M059J (cell line): Measurements from ENCODE around the gene UMODL1. TPM values are rescaled to one million over a fixed set of nuclear protein-coding genes. Genes with fewer than 3 reads are reported as not detected.
"Not testable (repeated sequence)": the region's sequence is repeated elsewhere in the genome, so short reads cannot be mapped to it uniquely, and the experiment has no call there.

Source experiments
- DNase-seq: peaks from one replicate; pipeline ENCODE4 v3.0.0-alpha.2; 2012; ENCODE audit warnings: low read depth
- total RNA-seq: library from RNA; depleted of rRNA; stranded (reverse); fragments of >200 nt; shearing (Covaris generic); gene quantifications from 2 replicates; pipeline ENCODE4 v1.2.3, GENCODE V29; 2014

UMODL1 gene
- total RNA-seq, 1 experiment from 2014 or later = not detected

DNA sequence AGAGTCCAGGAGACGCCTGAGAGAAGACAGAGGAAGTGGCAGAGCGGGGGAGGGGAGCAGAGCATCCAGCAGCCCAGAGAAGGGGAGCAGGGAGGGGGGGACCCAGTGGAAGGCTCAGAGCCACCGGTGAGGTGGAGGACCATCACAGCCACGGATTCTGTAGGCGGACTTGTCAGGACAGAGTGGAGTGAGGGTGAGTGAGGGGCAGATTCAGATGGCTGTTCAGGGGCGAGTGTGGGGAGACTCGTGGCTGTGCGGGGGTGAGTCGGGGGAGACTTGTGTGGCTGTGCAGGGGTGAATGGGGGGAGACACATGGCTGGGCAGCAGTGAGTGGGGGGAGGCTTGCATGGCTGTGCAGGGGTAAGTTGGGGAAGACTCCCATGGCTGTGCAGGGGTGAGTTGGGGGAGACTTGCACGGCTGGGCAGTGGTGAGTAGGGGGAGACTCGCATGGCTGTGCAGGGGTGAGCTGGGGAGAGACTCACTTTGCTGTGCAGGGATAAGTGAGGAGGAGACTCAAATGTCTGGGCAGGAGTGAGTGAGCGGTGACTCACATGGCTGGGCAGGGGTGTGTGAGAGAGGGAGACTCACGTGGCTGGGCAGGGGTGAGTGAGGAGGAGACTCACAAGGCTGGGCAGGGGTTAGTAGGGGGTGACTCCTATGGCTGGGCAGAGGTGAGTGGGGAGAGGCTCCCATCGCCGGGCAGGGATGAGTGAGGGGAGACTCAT, 91.0 kb downstream of the UMODL1 start:
- DNase-seq = no peak

DNA sequence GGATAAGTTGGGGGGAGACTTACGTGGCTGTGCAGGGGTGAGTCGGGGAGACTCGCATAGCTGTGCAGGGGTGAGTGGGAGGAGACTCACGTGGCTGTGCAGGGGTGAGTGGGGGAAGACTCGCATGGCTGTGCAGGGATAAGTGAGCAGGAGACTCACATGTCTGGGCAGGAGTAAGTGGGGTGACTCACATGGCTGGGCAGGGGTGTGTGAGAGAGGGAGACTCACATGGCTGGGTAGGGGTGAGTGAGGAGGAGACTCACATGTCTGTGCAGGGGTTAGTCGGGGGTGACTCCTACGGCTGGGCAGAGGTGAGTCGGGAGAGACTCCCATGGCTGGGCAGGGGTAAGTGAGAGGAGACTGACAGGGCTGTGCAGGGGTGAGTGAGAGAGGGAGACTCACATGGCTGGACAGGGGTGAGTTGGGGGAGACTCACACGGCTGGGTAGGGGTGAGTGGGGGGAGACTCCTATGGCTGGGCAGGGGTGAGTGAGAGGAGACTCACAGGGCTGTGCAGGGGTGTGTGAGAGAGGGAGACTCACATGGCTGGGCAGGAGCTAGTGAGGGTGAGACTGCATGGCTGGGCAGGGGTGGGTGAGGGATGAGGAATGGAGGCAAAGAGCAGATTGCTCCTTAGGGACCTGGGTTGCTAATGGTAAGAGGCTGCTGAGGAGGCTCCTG, 91.9 kb downstream of the UMODL1 start:
- no peak for DNase-seq

DNA sequence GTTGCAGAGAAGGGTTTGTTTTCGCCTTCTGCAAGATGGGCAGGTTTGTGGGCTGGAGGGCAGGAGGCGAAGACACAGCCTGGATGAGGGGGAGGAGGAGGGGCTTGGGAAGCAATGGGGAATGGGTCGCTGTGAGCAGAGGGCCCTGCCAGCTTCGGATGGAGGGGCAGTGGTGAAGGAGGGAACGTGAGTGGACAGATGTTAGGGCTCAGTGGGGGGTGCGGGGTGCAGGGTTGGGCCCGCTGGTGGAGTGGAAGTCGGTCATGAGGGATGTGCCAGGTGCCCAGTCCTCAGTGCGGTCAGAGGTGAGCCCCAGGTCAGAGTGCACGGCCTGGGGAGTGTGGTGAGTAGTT, 92.4 kb downstream of the UMODL1 start:
- no peak for DNase-seq

DNA sequence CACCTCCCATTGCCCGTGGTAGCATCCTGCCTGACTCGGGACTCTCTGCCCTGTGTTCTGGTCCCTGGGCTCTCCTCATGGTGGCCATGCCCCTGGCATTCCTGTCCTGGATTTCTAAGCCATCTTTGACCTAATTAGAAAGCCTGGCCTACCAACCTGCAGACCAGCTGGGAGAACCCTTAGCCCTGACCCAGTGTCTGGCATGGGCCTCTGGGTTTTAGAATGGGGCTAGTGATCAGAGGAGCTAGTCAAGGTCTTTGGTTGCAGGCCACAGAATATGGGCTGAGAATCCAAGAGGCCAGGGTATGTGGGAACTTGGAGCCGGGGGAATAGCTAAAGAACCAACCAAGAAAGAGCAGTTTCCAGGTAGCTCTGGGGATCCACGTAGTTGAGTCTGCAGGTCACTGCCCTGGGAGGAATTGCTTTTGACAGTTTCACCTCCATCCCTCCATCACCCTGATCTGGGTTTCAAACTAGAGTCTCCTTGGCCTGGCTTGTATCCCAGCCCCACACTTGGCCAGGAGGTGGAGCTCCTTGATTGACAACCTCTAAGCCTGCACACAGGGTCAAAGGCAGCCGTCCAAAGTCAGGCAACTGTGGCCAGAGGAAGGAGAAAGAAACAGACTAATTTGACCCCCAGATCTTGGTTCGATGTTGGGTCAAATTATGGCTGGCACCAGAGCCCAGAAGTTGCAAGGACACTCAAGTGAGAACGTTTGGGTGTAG, 93.1 kb downstream of the UMODL1 start:
- peak; percentile 28 for DNase-seq

DNA sequence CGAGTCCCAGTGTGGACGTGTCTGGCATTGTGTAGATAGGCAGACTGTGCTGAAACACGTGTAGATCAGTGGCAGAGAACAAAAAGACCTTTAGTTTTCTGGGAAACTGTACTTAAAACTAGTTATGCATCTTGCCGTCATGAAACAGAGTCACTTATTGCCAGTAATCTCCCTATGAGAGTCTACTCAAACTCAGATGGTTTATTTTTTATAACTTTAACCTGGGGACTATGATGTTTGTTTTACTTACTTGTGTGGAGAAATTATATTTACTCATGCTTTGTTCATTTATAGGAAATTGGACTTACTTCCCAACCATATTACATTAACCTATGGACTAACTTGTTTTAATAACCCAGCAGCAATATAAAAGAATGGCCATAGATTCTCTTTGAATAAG, 93.7 kb downstream of the UMODL1 start:
- DNase-seq = no peak

DNA sequence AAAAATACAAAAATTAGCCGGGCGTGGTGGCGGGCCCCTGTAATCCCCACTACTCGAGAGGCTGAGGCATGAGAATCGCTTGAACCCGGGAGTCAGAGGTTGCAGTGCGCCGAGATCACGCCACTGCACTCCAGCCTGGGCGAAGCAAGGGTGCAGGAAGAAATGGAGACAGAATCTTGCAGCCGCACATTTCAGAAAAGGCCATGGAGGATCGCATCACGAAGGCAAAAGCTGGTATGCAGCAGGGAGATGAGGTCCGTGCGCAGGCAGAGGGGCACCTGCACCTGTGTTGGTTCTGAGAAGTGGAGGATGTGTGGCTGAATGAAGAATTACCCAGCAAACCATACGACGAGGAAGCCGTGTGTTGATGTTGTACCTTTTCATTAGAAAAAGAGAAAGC, 94.8 kb downstream of the UMODL1 start:
- no peak for DNase-seq

DNA sequence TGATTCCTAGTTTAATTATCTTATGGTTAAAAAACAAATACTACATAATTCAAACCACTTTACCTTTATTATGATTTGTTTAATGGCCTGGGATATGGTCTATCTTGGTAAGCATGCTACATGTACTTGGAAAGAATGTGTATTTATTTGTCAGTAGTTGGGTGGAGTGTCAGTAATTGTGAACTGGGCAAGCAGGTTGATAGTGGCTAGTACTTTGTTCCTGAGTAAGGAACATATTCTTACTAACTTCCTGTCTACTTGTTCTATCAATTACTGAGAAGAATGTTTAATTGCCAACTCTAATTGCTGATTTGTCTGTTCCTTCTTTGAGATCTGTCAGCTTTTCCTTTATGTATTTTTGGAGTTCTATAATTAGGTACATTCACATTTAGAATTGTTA, 98.6 kb downstream of the UMODL1 start:
- no peak for DNase-seq

DNA sequence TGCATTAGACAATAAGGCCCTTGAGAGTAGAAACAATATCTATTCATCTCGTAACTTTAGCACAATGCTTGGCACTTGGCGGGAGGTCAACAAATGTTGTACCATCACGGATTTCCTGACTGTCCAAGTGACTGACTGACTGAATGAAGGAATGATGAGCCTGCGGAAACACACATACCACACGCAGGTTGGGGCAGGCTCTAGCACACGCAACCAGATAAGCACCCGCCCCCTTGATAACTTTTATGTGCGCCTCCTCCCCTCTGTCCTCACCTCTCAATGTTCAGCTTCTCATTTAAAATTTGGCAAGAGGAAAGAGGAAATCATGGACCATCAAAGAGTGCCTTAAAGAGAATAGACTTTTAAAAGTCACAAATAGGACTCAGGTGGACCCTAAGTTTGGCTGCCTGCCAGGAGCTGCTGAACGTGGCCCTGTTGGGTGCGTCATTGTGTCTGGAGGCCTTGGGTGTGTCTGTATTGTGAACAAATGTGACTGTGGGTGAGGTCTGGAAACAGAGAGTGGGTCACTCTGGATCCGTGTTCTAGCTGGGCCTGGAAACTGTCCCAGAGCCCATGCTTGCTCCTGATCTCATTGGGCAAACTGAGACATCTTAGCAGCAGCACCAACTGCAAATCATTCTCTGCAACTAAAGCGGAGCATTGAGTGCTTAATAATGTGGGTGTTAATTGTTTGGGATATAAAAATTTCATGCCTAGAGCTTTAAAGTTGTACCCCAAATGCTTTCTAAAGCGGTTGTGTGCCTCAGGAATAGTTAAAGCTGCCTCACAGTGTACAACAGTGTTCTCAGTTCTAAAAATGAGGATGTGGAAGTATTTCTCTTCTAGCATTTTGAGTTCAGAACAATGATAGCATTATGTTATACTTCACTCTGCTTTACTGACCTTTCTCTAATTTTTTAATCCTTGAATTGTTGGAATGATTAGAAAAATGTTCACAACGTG, 100.3 kb downstream of the UMODL1 start:
- DNase-seq = no peak

DNA sequence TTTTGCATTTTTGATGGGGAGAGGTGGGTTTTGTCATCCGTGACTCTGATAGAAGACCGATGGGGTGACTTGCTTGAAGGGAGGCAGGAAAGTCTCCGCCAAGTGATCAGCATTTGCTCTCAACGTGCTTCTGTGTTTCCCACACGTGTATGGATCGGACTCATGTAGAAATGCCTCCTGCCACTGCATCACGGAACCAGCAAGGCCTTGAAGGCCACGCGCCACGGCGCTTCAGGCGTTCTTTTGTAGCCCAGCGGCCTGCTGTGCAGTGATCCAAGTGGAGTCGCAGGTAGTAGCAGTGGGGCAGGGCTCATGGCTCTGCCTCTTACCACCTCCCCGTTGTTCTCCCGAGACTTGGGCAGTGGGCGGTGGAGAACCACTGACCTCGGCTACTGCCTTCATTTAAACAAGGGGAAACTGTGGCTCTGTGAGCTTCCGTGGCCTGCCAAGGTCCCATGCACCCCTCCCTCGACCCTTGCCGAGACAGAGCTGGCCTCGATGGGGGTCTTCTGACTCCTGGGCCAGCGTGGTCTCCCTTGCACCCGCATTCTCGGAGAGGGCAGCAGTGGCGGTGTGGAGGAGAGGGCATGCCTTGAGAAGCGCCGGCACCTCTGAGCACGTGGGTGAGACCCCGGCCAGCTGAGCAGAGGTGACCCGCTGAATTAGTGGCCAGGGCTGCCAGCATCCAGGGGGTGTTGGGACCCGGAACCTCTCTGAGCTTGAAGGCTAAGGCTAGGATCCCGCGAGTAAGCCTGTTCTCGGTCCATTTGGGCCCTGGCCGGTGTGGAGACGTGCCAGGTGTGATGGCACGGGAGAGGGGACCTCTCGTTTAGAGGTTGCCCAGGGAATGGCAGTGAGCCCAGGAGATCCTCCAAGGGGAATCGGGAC, 101.7 kb downstream of the UMODL1 start:
- no peak for DNase-seq

DNA sequence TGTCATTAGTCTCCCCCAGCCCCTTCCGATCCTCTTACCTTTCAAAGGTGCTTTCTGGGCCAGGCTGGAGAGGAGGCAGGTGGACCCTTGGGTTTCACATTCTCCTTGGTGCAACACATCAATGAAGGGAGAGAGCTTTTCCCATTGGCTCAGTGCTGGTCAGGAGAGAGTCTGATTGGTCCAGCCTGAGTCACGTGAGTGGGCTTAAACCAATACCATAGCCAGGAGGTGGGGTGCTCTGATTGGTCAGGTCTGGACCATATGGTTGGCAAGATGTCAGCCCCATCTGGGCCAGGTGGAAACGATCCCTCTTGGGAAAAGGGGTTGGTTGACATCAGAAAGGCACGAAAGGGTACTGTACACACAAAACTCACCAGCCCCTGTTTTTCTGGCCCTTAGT, 103.1 kb downstream of the UMODL1 start:
- DNase-seq = no peak

DNA sequence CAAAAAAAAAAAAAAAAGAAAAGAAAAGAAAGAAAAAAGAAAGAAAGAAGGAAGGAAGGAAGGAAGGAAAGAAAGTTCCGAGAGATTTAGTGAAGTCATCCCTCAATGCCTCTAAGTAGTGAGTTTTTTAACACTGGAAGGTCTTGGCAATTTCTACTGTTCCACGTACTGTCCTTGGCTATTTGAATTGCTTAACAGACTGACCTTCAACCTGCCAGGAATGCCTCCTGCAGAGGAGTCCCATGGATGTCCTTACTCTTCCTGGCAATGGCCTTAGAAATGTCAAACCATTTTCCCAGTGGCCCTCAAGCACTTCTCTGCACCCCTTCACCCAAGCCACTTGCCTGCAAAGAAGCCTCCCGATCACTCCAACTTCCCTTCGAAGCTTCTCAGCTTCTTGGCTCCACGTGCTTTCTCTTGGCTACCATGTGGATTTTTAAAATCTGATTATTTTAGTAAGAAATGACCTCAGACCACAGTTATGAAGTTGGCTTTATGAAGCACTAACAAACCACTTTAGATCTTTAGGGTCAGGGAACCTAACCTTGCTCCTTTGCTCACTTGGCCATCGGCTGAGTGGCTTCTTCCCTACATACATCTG, 104.1 kb downstream of the UMODL1 start:
- no peak for DNase-seq

DNA sequence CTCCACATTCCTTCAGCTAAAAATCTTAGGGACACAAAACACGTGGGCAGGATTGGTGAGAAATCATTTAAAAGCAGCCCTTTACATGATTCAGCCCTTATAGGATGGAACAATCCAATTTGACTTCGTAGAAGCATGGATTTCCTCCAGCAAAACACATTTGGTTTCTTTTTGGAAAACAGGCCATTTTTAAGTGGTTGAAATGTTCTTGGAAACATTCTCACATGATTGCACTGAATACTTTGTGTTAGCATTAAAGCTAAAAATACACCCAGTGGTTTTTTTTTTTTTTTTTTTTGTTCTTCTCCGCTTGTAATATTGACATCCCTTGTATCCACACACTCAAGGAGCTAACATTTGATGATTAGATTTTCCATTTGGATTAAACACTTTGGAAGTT, 105.7 kb downstream of the UMODL1 start:
- no peak for DNase-seq

DNA sequence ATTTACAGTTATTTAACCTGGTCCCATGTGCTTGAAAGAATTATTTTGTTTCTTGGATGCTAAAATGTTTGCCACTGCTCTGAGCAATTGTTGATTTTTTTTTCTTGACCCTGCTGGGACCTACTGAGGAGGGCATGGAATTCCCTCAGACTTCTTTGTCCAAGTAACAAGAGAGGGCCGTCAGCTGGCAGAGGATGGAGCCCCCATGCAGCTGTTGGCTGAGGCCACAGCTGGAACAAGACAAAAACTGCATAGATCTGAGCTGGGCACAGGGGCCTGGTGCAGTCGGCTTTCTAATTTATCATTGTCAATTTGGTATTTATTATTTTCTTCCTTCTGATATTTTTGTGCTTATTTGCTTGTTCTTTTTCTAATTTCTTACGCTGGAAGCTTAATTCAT, 108.2 kb downstream of the UMODL1 start:
- DNase-seq = no peak

DNA sequence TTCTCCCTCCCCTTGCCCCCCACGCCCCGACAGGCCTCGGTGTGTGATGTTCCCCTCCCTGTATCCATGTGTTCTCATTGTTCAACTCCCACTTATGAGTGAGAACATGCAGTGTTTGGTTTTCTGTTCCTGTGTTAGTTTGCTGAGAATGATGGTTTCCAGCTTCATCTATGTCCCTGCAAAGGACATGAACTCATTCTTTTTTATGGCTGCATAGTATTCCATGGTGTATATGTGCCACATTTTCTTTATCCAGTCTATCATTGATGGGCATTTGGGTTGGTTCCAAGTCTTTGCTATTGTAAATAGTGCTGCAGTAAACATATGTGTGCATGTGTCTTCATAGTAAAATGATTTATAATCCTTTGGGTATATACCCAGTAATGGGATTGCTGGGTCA, 108.9 kb downstream of the UMODL1 start:
- DNase-seq = not testable (repeated sequence)

DNA sequence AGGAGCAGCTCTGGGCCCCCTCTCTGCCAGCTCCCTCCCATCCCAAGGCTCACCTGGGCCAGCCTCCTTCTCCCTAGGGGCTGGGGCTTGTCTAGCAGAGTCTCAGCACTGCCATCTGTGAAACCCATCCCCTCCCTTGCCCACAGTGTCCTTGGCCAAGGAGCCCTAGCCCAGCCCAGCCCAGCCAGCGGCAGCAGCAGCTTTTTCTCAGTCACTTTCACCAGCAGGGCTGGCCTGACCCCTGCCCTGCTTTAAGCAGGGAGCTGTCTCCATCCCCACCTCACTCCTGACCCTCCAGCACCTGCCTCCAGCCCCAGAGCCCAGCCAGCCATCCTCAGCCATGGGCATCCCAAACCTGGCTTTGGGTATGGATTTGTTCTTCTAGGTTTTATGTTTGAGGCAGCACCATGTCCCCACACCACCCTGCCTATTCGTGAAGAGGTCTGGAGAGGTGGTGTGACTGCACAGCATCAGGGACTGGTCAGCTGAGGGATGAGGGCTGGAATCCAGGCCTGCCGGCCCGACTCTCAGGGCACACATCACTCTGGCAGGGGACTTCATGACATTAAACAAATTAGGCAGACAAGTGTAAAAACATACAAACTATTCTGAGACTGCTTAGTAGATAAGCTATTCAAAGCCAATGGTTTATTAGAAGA, 111.7 kb downstream of the UMODL1 start:
- no peak for DNase-seq

DNA sequence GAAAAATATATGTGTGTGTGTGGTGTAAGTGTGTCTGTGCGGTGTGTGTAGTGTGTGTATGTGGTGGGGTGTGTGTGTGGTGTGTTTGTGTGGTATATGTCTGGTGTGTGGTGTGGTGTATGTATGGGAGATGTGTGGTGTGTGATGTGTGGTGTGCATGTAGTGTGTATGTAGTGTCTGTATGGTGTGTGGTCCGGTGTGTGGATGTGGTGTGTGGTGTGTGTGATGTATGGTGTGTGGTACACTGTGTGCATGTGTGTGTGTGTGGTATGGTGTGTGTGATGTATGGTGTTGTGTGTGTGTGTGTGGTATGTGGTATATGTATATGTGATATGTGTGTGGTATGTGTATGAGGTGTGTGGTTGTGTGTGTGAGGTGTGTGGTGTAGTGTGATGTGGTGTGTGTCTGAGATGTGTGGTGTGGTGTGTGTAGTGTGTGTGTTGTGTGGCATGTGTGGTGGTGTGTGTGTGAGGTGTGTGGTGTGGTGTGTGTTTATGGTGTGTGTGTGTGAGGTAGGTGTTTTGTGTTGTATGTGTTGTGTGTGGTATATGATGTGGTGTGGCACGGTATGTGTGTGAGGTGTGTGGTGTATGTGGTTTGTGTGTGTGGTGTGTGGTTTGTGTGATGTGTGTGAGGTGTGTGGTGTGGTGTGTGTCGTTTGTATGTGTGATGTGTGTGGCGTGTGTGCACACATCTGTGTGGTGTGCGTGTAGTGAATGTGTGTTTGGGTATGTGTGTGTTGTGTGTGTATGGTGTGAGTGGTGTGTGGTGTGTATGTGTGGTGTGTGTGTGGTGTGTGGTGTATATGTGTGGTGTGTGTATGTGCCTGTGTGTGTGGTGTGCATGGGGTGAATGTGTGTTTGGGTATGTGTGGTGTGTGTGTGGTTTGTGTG, 112.5 kb downstream of the UMODL1 start:
- DNase-seq = no peak

DNA sequence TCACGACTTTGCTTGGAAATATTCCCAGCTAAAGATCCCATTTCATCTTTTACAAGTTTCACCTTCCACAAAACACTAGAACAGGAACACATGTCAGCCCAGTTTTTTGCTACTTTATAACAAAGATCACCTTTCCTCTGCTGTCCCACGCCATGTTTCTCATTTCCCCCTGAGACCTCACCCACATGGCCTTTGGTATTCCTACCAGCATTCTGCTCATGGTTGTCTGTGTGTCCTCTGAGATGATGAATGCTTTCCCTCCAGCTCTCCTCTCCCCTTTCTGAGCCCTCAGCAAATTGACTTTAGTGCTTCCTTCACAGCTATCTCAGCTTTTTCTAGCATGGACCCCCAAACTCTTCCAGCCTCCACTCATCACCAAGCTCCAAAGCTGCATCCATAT, 115.5 kb downstream of the UMODL1 start:
- DNase-seq = no peak

DNA sequence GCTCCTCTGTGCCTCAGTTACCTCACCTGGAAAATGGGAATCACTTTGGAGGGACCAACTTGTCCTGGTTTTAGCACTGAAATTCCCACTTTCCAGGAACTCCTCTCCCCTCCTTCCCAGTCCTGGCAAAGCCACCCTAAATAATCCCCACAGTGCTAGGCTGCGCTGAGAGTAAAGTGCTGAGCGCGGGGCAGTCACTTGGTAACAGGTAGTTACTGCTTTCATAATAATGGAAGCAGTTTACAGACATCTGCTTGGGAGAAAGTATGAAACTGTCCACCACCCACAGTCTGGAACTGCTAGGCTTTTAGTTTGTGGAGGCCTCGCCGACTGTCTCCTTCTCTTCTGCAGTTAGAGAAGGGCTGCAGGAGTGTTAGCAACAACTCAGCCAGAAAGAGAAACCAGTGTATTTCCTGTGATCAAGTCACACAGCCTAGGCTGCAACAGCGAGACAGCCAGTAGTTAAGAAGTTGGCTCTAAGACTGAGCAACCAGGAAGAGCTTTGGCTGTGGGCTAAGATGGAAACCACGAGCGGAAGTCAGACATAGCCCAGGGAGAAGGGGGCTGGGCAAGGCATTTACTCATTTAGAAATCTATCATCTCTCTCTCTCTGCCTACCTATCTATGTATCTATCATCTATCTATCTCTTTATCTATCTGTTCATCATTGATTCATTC, 117.0 kb downstream of the UMODL1 start:
- DNase-seq = peak; percentile 58
